Measurements from ENCODE around the gene GNA12. TPM values are rescaled to one million over a fixed set of nuclear protein-coding genes. Genes with fewer than 3 reads are reported as not detected.

GNA12 gene
- total RNA-seq, 4 donors from 2014 or later: 26.3 to 54.8 (median 36.9) TPM

DNA sequence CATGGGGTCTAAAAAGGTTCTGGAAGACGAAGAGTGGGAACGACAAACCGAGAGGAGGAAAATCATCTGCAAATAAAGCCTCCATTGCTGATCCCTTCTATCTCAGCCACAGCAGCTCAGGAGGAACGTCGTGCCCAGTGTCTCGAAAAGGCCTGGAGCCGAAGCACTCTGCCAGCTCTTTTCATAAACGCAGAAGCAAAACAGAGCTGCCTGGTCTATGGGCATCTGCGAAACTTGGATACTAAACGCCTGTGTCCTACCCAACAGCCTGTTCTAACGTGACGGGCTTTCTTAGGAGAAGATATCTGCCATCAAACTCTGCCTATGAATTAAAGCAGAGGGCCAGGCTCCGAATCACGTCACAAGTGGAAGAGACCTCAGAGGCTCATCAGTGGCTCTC, 68.7 kb downstream of the GNA12 start:
- ATAC-seq (ENCODE audit: low FRiP score) (no peak), DNase-seq (ENCODE audit: low spot score) (no peak)
- TF ChIP-seq, protein P1, sequence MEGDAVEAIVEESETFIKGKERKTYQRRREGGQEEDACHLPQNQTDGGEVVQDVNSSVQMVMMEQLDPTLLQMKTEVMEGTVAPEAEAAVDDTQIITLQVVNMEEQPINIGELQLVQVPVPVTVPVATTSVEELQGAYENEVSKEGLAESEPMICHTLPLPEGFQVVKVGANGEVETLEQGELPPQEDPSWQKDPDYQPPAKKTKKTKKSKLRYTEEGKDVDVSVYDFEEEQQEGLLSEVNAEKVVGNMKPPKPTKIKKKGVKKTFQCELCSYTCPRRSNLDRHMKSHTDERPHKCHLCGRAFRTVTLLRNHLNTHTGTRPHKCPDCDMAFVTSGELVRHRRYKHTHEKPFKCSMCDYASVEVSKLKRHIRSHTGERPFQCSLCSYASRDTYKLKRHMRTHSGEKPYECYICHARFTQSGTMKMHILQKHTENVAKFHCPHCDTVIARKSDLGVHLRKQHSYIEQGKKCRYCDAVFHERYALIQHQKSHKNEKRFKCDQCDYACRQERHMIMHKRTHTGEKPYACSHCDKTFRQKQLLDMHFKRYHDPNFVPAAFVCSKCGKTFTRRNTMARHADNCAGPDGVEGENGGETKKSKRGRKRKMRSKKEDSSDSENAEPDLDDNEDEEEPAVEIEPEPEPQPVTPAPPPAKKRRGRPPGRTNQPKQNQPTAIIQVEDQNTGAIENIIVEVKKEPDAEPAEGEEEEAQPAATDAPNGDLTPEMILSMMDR (IDR thresholded peaks at IDR 0.05): no peak

- DNase-seq (ENCODE audit: low spot score) (no peak), ATAC-seq (ENCODE audit: low FRiP score) (no peak)
- TF ChIP-seq, protein P1 (IDR thresholded peaks at IDR 0.05): no peak
Measured at GRCh38 chr7:2774935-2775334, 69.2 kb downstream of the GNA12 start.

DNA sequence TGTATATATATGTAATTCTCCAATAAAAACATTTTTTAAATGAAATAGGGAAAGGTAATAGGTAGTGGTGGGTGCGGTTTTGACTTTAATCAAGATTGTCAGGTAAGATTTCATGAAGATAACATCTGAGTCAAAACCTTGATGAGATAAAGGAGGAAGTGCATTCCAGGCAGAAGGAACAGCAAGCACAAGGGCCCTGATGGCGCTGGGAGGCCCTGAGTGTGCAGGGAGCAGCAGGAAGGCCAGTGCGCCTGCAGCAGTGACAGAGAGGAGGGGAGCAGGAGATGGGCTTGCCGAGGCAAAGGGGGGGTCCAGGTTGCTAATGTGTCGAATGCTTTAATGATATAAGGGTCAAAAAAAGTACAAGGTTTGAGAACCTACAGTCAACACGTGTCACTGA, 69.8 kb downstream of the GNA12 start:
- DNase-seq (ENCODE audit: low spot score): no peak
- TF ChIP-seq, protein P1 (IDR thresholded peaks at IDR 0.05): no peak
- no peak for ATAC-seq (ENCODE audit: low FRiP score)

GRCh38 chr7:2773608-2774007, 70.5 kb downstream of the GNA12 start:
- no peak for DNase-seq (ENCODE audit: low spot score)
- ATAC-seq (ENCODE audit: low FRiP score): no peak
- TF ChIP-seq, protein P1 (IDR thresholded peaks at IDR 0.05): no peak

DNA sequence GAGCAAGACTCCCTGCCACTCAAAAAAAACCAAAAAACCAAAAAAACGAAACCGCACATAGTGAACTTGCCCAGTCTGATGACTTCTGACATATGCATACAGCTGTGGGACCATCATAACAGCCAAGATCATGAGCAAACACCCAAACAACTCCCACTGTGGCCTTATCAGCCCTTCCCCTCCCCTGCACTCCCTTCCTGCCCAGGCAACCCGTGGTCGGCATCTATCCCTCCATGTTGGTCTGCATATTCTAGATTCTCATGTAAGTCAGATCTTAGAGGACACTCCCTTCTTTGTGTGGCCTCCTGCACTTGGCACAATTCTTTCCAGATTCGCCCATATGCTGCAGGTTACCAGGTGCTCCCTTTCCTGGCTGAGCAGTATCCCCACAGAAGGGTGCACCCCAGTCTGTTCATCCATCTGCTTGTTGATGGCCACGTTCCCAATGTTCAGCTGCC, 72.8 kb downstream of the GNA12 start:
- ATAC-seq (ENCODE audit: low FRiP score) (no peak), DNase-seq (ENCODE audit: low spot score) (no peak)
- TF ChIP-seq, protein P1 (IDR thresholded peaks at IDR 0.05): no peak

DNA sequence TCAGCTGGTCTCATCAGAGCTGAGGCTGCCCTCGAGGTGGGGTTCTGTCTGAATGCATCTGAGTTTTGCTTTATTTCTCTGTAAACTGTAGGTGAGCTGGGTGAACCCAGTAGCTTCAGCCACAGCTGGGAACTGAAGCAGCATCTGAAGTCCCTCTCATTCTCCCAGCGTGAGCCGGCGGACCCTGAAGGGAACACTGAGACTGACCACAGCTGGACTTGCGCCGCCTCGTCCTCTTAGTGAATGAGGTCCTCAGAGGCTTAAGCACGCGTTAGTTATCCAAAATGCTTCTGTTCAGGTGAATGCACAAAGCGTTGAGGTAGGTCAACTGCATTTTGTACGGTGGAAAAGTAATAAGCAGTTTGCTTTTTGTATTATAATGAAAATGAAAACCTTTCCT, 79.5 kb downstream of the GNA12 start:
- TF ChIP-seq, protein P1 (IDR thresholded peaks at IDR 0.05): no peak
- ATAC-seq (ENCODE audit: low FRiP score) (no peak), DNase-seq (ENCODE audit: low spot score) (no peak)

GRCh38 chr7:2763597-2763996, 80.5 kb downstream of the GNA12 start:
- ATAC-seq (ENCODE audit: low FRiP score): no peak
- DNase-seq (ENCODE audit: low spot score): no peak
- TF ChIP-seq, protein P1 (IDR thresholded peaks at IDR 0.05): no peak
